GM21390 (cell line): ENCODE data around the gene EXOC3L4.

Experiments used
- ATAC-seq: cut with Tn5 transposase; IDR thresholded peaks from one replicate; pipeline ENCODE4 v1.9.1; 2021; ENCODE audit not compliant: unreplicated experiment

Gene EXOC3L4

GRCh38 chr14:103070263-103070885 is 24.2 kb upstream of the EXOC3L4 start:
- ATAC-seq: no peak

- ATAC-seq: no peak
Observed at GRCh38 chr14:103070971-103071542, 23.5 kb upstream of the EXOC3L4 start.

DNA sequence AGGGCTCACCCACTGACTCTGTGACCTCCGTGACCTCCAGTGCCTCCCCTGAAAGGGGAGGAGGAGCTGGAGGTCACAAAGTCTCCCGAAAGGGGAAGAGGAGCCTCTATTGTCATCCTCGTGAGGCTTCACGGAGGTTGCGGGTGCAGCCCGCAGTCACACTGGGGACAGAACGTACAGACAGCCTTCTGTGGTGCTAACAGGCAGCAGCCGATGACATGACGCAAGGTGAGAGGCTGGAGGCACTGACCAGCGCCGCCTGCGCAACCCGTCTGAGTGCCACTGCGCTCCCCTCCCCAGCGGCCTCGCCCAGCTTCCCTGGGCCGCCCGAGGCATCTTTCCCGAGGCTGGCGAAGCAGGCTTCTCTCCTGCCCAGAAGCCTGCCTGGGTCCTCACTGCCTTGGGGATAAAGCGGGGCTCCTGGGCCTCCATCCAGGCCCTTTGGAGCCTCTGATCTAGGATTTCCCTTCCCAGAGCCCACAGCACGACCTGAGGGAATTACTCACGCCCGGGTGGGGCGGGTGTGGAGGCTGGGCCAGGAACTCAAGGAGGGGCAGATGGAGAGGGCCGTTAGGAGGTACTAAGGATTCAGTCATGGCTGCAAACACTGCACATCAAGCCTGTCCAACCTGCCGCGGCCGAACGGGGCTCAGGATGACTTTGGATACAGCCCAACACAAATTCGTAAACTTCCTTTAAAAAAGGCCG is 22.8 kb upstream of the EXOC3L4 start:
- ATAC-seq: no peak

DNA sequence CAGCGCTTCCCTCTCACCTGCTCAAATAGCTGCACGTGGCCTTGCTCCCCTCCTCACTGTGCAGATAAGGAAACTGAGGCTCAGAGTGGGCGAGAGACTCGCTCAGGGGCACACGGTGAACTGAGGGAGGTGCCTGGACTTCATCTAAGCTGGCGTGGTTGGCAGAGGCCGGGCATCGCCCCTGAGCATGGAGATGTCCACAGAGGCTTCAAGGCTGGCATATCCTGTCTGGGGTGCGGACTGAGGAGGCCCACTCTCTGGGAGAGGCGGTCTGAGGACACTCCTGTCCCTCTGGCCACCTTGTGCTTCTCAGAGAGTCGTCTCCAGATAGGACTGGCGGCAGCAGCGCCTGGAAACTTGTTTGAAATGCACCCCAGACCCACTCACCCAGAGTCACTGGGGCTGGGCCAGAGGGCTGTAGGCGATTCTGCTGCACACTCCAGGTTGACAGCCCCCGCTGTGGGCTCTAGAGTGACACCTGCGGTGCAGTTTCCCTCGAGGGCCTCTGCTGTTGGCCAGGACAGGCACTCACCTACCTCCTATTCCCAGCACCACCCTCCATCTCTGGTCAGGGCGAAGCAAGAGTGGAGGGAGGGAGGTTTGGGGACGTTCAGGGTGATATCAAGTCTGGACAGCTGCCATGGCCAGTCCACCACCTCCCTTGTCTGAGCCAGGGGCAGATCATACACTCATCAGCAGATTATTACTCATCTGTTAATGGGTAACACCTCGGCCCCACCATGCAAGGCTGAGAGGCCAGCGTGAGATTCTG is 21.7 kb upstream of the EXOC3L4 start:
- no peak for ATAC-seq

- no peak for ATAC-seq
Observed at GRCh38 chr14:103073367-103073875, 21.1 kb upstream of the EXOC3L4 start.

DNA sequence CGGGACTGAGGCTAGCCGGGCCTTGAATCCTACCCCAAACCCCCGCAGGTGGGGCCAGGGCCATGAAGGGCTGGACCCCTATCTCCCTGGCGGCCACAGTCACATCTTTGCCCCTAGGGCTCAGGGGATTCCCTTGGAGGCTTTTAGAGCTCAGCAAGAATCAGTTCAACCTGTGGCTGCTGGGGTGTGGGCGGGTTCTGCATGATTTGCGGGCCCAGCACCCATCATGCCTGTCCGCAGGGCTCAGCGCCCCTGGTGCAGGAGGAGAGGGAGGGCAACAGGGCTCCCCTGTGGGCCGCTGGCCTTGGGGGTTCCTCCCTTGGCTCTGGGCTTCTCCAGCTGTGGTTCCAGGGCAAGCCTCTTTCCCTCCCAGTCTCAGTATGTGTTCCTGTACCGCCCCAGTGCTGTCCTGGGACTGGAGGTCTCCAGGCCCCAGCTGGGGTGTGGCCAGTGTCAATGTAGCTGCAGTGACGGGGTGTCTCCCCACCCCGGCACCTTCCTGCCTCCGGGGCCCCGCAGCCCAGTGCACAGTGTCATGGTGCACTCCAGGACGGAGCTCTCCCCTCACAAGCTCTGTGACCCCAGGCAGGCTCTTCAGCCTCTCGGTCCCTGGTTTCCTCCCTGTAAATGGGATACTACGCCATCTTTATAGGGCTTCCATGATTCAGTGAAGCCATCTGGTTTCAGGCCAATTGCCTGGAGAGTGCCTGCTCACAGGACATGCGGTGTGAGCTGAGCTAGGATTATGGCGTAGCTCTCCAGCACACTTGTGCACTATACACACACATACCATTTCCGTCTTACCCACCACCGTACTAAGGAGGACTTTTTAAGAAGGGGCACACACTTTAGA is 20.4 kb upstream of the EXOC3L4 start:
- no peak for ATAC-seq

DNA sequence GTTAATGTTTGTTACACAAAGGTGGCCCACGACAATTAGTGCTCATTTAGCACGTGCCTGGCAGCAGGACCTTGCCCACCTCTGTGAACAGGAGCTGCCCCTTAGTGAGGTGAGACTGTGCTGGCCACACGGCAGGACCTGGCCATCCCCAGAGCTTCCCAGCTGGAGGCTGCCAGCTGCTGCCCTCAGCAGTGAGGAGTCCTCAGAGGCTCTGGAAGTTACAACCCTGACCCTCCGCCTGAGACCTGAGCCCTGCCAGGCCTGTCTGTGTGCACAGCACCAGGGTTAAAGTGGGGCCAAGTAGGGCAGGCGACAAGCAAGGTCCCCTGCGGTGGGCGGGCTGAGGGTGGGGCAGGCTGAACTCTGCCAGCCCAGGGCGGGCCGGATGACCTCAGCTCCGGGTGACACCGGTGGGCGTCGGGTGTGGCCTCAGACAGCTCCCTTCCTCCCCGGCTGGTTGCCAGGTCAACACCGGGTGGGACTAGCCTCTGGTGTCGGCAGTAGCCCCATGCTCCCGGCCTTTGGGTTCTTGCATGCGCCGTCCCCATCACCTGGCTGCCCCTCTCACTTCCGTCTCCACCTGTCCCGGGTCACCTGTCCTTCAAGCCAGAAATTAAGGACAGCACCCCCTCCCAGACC is 19.7 kb upstream of the EXOC3L4 start:
- ATAC-seq: no peak

DNA sequence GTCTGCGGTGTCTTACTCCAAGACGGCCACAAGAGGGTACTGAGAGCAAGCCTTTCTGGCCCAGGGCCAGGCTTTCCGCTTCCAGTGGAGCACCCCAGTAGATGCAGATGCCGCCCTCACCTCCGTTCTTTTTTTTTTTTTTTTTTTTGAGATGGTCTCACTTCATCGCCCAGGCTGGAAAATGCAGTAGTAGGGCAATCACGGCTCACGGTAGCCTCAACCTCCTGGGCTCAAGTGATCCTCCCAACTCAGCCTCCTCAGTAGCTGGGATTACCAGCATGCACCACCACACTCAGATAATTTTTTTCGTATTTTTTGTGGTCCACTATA is 16.1 kb upstream of the EXOC3L4 start:
- peak; percentile 45 for ATAC-seq

DNA sequence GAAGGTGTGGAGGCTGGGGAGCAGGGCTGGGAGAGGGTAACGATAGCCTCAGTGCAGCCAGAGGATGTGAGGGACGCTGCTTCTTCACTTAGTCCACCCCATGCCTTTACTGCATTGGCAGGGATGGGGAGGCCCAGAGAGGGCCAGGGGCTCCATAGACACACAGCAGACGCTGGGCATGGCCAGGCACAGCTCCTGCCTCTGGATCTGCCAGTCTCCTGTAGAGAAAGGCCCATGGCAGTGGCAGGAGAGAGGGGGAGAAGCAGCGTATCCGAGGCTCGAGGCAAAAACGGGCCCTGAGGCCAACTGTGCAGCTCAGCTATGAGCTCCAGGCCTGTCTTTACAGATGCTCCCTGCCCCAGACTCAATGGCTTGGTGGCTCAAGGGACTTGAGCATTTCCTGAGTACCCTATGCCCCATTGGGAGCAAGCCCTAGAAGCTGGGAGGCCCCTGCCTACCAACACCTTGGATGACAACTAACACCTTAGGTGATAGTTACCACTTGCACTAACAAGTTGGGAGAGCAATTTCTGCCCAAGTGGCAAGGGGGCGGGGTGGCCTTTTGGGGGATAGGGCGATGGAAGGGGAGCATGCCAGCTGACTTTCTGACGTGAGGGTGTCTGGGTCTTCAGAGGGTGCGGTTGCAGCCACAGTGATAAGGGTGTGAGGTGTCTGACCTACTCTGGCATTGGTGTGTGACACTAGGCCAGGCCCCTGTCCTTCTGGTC is 15.5 kb upstream of the EXOC3L4 start:
- ATAC-seq: no peak

- ATAC-seq: no peak
Observed at GRCh38 chr14:103081951-103082350, 12.6 kb upstream of the EXOC3L4 start.

- no peak for ATAC-seq
Observed at GRCh38 chr14:103084021-103084919, 10.3 kb upstream of the EXOC3L4 start, which contains the start of gene LBHD2. Gene LBHD2 (plus strand): TSS chr14:103084210. CDS start chr14:103086013, 1,803 bp downstream.

- no peak for ATAC-seq
Observed at GRCh38 chr14:103085106-103086091, 9.1 kb upstream of the EXOC3L4 start.

DNA sequence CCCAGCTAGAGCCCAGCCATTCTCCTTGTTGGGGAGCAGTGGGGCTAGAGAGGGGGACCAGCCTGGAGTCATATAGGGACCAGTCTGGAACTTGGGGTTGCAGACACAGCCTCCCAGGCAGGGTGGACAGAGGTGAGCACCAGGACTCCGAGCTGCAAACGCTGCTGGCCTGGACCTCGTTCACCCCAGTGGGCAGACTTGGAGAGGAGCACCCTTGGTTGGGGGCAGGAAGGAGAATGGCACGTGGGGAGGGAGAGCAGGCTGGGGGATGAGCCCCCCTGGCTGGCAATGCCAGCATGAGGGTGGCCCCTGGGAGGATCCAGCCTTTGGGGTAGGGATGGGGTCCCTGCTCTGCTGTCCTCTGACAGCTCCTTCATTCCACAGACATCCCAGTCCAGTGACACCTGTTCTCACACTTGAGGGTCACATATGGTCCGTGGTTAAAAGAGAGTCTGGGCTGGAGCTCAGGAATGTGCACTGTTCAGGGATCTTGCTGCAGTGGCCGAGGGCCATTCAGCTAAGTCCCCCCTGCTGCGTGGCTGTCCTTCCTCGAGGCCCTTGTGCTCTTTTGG is 7.7 kb upstream of the EXOC3L4 start:
- ATAC-seq: no peak

- ATAC-seq: no peak
Observed at GRCh38 chr14:103087343-103087835, 7.1 kb upstream of the EXOC3L4 start.

- ATAC-seq: no peak
Observed at GRCh38 chr14:103088921-103089320, 5.6 kb upstream of the EXOC3L4 start.

DNA sequence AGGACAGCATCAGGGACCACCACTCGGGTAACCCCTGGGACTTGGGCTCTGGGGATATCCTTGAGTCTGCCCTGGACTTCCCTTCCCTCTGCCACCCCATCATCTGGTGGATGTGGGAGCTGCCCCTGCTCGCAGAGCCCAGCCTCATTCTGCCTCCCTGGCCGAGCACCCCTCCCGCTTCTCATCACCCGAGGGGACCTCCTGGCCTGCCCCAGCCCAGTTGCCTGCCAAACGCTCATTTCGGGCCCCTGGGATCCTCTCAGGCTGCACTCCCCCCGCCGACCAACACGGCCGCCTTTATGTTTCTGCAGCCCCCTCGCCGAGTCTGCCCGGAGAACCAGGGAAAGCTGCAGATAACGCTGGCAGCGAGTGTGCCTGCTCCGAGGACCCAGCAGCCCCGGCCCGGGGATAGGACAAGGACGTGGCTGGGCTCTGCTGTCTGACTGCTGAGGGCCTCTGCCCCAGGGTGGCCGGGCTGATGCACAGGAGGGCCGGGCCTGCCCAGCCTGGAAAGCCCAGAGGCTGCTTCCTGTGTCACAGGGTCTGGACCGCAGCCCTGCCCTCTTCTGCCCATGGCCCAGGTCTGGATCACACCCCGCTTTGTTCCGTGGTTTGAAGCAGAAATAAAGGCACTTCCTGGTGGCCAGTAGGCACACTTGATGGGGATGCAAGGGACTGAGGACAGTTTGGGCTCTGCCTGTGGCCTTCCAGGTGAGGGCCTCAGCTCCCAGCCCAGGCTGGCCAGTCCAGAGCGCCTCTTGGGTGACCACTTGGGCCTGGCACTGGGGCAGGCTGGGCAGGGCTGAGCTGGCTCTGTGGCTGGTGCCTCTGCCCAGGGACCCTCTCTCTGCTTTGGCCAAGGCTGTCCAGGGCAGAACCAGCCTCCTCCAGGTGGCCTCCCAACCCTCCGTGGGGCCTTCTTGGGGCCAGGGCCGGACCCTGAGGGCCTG is 4.9 kb upstream of the EXOC3L4 start:
- no peak for ATAC-seq
